T-helper 1 cell treated with Interleukin-12 subunit alpha and Interleukin-12 subunit beta and Interleukin-4 antibody, amounts not matched to agents 30 μg/mL and 1 μg/mL, for 36 hours (primary cell): ENCODE measurements around the gene UMAD1.

Experiments used
- H3K27ac Mint-ChIP-seq: one replicate; pipeline ENCODE4 v1.8.0; 2021; ENCODE audit warnings: mild to moderate bottlenecking, mixed read lengths
- H3K27me3 Mint-ChIP-seq: one replicate; pipeline ENCODE4 v1.8.0; 2021; ENCODE audit warnings: low read depth, mixed read lengths
- H3K36me3 Mint-ChIP-seq: one replicate; pipeline ENCODE4 v1.8.0; 2021; ENCODE audit warnings: low read depth, mixed read lengths
- H3K4me1 Mint-ChIP-seq: one replicate; pipeline ENCODE4 v1.8.0; 2021; ENCODE audit warnings: low read depth, mixed read lengths
- H3K4me3 Mint-ChIP-seq: one replicate; pipeline ENCODE4 v1.8.0; 2021; ENCODE audit warnings: mild to moderate bottlenecking, moderate library complexity, mixed read lengths
- H3K9me3 Mint-ChIP-seq: one replicate; pipeline ENCODE4 v1.8.0; 2021; ENCODE audit warnings: mixed read lengths

Gene UMAD1

DNA sequence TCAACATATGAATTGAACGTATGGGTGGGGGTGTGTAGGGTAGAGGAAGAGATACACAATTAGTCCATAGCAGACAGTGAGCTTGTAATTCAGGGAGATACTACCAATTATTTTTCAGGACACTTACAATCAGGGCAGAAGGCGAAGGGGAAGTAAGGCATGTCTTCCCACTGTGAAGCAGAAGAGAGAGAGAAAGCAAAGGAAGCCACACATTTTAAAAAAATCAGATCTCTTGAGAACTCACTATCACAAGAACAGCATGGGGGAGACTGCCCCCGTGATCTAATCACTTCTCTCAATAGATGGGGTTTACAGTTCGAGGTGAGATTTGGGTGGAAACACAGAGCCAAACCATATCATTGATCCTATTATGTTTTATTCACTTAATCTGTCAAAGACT, 194.2 kb downstream of the UMAD1 start:
- H3K27ac Mint-ChIP-seq: no peak overlapping the region
- peaks cover 4% of the 10 kb centered on the region for H3K4me1 Mint-ChIP-seq
- no peak overlapping the region for H3K4me3 Mint-ChIP-seq
- no peaks in the 10 kb centered on the region for H3K9me3 Mint-ChIP-seq
- H3K36me3 Mint-ChIP-seq: peaks cover 5% of the 10 kb centered on the region
- H3K27me3 Mint-ChIP-seq: no peaks in the 10 kb centered on the region

- Mint-ChIP-seq H3K27ac (no peak overlapping the region), H3K4me3 (no peak overlapping the region), H3K36me3 (no peaks in the 10 kb centered on the region), H3K27me3 (no peaks in the 10 kb centered on the region), H3K4me1 (no peaks in the 10 kb centered on the region), H3K9me3 (no peaks in the 10 kb centered on the region)
Observed at GRCh38 chr7:7841027-7841426, 200.5 kb downstream of the UMAD1 start.

DNA sequence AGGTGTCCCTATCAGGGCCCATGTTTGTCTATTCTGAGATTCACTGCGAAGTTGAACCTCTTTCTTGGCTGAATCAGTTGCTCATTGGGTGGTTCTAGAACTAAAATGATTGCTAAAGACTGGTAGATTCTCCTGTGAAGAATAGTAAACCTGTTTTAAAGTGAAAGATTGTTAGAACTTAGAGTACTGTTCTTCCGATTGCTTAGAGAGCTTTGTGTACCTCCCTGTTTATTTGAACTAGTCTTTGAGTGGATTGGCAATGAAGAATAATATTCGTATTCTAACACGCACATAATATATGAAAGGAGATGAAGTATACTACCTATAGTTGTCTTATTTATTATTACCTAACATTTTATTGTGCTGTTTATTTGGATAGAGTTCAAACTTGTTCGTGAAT, 202.7 kb downstream of the UMAD1 start:
- Mint-ChIP-seq H3K27me3 (no peaks in the 10 kb centered on the region), H3K9me3 (no peaks in the 10 kb centered on the region), H3K27ac (no peak overlapping the region), H3K36me3 (peaks cover under 1% of the 10 kb centered on the region), H3K4me3 (no peak overlapping the region), H3K4me1 (peaks cover 6% of the 10 kb centered on the region)

GRCh38 chr7:7843972-7844371, 203.4 kb downstream of the UMAD1 start:
- Mint-ChIP-seq H3K27me3 (no peaks in the 10 kb centered on the region), H3K9me3 (no peaks in the 10 kb centered on the region), H3K4me1 (peaks cover 8% of the 10 kb centered on the region), H3K27ac (no peak overlapping the region), H3K4me3 (no peak overlapping the region), H3K36me3 (peaks cover 2% of the 10 kb centered on the region)

DNA sequence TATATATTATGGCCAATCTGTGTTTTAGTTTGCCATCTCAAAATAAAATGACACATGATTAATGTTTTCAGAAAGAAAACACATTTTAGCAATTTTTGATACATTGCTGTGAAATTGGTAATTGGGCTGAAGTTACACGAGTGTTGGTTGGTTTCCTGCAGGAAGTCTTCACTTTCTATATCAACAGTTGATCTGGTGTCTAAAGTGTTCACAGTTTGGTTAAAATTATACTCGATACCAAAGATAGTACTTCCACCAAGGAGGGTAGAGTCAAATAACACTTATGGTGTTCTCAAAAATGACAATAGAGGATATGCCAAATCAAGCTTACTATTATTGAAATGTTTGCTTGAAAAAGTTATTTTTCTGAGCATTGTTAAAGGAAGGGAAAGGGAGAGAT, 207.7 kb downstream of the UMAD1 start:
- H3K27ac Mint-ChIP-seq: no peak overlapping the region
- peak overlapping the region; percentile 25 for H3K4me3 Mint-ChIP-seq

DNA sequence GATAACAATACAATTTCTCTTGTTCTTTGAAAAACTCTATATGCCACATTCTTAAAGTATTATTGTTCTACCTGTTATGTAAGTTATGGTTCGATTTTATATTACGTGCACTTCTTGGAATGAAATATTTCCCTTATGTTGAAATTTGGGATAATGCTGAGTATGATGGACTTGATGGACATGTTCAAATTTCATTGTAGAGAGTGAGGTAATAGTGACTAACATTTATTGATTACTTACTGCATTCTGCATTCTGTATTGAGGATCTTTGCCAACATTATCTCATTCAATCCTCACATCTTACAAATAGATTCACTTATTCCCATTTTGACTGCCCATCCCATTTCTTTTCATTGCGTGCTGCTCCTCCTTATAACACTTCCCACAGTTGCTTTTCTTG, 208.3 kb downstream of the UMAD1 start:
- H3K36me3 Mint-ChIP-seq: peaks cover 5% of the 10 kb centered on the region
- H3K9me3 Mint-ChIP-seq: peaks cover 3% of the 10 kb centered on the region
- no peak overlapping the region for H3K4me3 Mint-ChIP-seq
- no peak overlapping the region for H3K27ac Mint-ChIP-seq
- peaks cover 20% of the 10 kb centered on the region for H3K4me1 Mint-ChIP-seq
- H3K27me3 Mint-ChIP-seq: no peaks in the 10 kb centered on the region

More for the DNA sequence above, 207.7 kb downstream of the UMAD1 start:
- Mint-ChIP-seq H3K36me3 (peaks cover 2% of the 10 kb centered on the region), H3K27me3 (no peaks in the 10 kb centered on the region), H3K4me1 (peaks cover 20% of the 10 kb centered on the region), H3K9me3 (no peaks in the 10 kb centered on the region)

- peaks cover 20% of the 10 kb centered on the region for H3K4me1 Mint-ChIP-seq
- H3K27me3 Mint-ChIP-seq: no peaks in the 10 kb centered on the region
- H3K27ac Mint-ChIP-seq: no peak overlapping the region
- H3K36me3 Mint-ChIP-seq: peaks cover 8% of the 10 kb centered on the region
- peaks cover 12% of the 10 kb centered on the region for H3K9me3 Mint-ChIP-seq
- H3K4me3 Mint-ChIP-seq: no peak overlapping the region
Observed at GRCh38 chr7:7850150-7850549, 209.6 kb downstream of the UMAD1 start.

GRCh38 chr7:7851381-7851780, 210.8 kb downstream of the UMAD1 start:
- peaks cover 14% of the 10 kb centered on the region for H3K36me3 Mint-ChIP-seq
- peaks cover 20% of the 10 kb centered on the region for H3K4me1 Mint-ChIP-seq
- H3K27ac Mint-ChIP-seq: no peak overlapping the region
- H3K9me3 Mint-ChIP-seq: peaks cover 23% of the 10 kb centered on the region
- no peak overlapping the region for H3K4me3 Mint-ChIP-seq
- H3K27me3 Mint-ChIP-seq: no peaks in the 10 kb centered on the region

DNA sequence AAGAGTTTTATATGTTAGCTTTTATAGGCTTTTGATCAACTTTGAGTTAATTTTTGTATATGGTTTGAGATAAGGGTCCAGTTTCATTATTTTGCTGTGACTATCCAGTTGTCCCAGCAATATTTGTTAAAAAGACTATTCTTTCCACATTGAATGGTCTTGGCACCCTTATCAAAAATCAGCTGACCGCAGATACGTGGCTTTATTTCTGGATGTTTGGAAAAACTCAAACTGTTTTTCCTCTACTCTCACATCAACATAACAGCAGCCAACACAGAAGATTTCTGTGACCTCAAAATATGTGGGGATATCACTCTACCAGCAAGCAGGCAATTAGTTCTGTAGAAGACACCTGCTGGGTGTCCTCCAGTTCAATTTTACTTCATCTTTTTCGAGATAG, 211.4 kb downstream of the UMAD1 start:
- Mint-ChIP-seq H3K4me1 (peaks cover 20% of the 10 kb centered on the region), H3K27me3 (no peaks in the 10 kb centered on the region), H3K36me3 (peaks cover 14% of the 10 kb centered on the region), H3K9me3 (peaks cover 26% of the 10 kb centered on the region), H3K27ac (no peak overlapping the region), H3K4me3 (no peak overlapping the region)

- H3K4me1 Mint-ChIP-seq: no peaks in the 10 kb centered on the region
- H3K36me3 Mint-ChIP-seq: peaks cover 12% of the 10 kb centered on the region
- H3K27me3 Mint-ChIP-seq: no peaks in the 10 kb centered on the region
- no peak overlapping the region for H3K4me3 Mint-ChIP-seq
- H3K27ac Mint-ChIP-seq: no peak overlapping the region
- peaks cover 29% of the 10 kb centered on the region for H3K9me3 Mint-ChIP-seq
Observed at GRCh38 chr7:7857143-7857583, 216.6 kb downstream of the UMAD1 start.

DNA sequence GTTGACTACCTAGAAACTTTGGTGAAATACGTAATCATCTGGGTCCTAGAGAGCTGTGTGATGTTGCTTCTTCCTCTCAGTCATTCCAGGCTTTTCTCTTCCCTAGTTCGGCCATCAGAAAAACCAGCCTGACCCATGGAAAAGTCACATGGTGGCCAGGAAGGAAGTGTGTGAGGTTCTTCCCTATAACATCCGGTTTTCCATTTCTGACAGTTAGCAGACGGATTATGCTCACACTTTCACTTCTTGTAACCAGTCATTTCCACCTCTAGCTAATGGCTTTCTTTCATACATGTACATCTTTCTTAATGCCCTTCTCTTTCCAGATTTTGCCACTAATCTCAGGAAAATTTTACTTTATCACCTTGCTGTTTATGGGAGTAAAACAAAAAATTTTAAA, 218.0 kb downstream of the UMAD1 start:
- Mint-ChIP-seq H3K36me3 (peaks cover 12% of the 10 kb centered on the region), H3K27me3 (no peaks in the 10 kb centered on the region), H3K4me3 (no peak overlapping the region), H3K9me3 (peaks cover 29% of the 10 kb centered on the region), H3K27ac (no peak overlapping the region), H3K4me1 (no peaks in the 10 kb centered on the region)

GRCh38 chr7:7859411-7859810, 218.9 kb downstream of the UMAD1 start:
- Mint-ChIP-seq H3K4me1 (no peaks in the 10 kb centered on the region), H3K4me3 (no peak overlapping the region), H3K27me3 (no peaks in the 10 kb centered on the region)

DNA sequence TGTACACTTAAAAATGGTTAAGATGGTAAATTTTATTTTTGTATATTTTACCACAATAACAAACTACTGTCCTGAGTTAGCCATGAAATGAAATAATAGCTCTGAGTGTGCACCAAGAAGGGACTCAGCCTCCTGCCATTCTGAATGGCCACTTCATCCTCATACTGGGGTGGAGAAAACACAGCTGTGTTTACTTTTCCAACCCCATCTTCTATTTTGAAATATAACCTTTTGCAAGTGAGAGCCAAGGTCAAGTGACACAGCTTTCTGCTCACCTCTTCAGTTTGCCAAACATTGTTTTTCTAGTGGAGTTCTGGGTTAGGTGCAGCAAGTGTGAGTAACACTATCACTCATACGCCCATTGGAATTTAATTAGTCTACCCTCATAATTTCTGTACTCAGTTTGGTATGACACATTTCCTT, 220.7 kb downstream of the UMAD1 start:
- no peak overlapping the region for H3K27ac Mint-ChIP-seq

More at GRCh38 chr7:7859411-7859810, 218.9 kb downstream of the UMAD1 start:
- peaks cover 8% of the 10 kb centered on the region for H3K36me3 Mint-ChIP-seq
- no peak overlapping the region for H3K27ac Mint-ChIP-seq
- H3K9me3 Mint-ChIP-seq: peaks cover 25% of the 10 kb centered on the region

GRCh38 chr7:7862393-7862792, 221.8 kb downstream of the UMAD1 start:
- H3K27ac Mint-ChIP-seq: no peak overlapping the region
- no peak overlapping the region for H3K4me3 Mint-ChIP-seq
- H3K9me3 Mint-ChIP-seq: no peaks in the 10 kb centered on the region
- H3K36me3 Mint-ChIP-seq: no peaks in the 10 kb centered on the region
- H3K4me1 Mint-ChIP-seq: no peaks in the 10 kb centered on the region
- H3K27me3 Mint-ChIP-seq: no peaks in the 10 kb centered on the region

More for the DNA sequence above, 220.7 kb downstream of the UMAD1 start:
- Mint-ChIP-seq H3K27me3 (no peaks in the 10 kb centered on the region), H3K4me3 (no peak overlapping the region), H3K4me1 (no peaks in the 10 kb centered on the region), H3K9me3 (peaks cover 7% of the 10 kb centered on the region), H3K36me3 (no peaks in the 10 kb centered on the region)

DNA sequence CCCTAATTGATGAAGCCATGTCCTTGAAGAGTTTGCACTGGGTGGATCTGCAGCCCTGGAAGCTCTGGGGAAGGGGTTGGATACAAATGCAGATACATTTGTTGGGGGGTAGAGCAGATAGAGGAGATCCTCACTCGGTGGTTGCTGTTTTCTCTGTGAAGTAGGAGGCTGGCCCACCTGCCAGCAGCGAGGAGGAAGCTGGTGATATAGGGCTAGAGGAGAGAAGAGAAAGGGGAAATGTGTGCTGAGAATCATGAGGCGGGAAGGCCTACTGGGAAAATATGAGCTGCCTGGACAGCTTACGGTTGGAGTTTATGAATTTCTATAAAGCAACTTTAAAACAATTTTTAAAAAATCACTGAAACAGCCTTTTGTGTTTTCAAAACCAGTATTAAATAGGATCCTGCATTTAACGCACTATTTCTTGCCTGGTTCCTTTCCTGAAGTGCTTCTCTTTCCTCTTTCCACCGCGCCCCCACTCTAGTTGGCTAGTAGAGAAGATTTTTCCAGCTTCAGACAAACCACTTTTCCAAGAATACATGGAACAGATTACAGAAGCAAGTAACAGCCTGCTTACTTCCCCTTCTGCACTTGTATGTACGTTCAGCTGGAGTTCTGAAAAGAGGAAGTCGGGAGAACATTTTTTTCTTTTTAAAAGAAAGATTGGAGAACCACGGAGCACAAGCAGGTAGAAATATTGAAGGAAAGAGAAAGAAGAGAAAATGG, 227.5 kb downstream of the UMAD1 start:
- Mint-ChIP-seq H3K27ac (no peak overlapping the region), H3K36me3 (no peaks in the 10 kb centered on the region), H3K4me3 (no peak overlapping the region), H3K27me3 (no peaks in the 10 kb centered on the region), H3K9me3 (no peaks in the 10 kb centered on the region), H3K4me1 (no peaks in the 10 kb centered on the region)

DNA sequence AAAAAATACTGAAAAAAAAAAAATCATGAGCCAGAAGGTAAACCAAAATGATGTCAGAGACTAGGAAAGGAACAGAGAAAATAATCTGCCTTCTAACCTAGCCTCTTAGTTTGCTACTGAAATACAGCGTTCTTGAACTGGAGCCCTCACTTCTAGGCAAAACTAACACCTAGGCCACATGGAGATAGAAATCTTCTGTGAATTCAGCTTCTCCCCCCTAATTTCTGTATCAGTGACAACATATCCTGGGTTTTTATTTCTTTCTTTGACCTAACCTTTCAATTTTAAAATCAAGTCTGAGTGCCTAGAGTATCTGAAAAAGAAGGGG, 228.0 kb downstream of the UMAD1 start:
- Mint-ChIP-seq H3K4me1 (no peaks in the 10 kb centered on the region), H3K4me3 (no peak overlapping the region), H3K27me3 (no peaks in the 10 kb centered on the region), H3K9me3 (no peaks in the 10 kb centered on the region), H3K27ac (no peak overlapping the region), H3K36me3 (no peaks in the 10 kb centered on the region)
